Endothelial cell of umbilical vein (primary cell): ENCODE data around the gene CLTB. TPM values are rescaled to one million over a fixed set of nuclear protein-coding genes. Genes with fewer than 3 reads are reported as not detected.

Experiments
- BruUV-seq: library from RNA; stranded (reverse); fragments of 400-500 nt; replicated peaks from 2 replicates; lab custom pipeline; 2021; lab: Mats Ljungman, UMichigan
- CTCF ChIA-PET: fragments of 300-600, 350-600 bp; sonication (Branson Sonifier 250); formaldehyde crosslinking; loops from one replicate; lab custom pipeline; 2021; ENCODE audit warnings: antibody characterized with exemption, inconsistent platforms; lab: Charles Lee
- POLR2A ChIA-PET: fragments of 300-600, 350-600 bp; sonication (Branson Sonifier 250); formaldehyde crosslinking; loops from one replicate; lab custom pipeline; 2021; ENCODE audit warnings: antibody characterized with exemption, inconsistent platforms; lab: Charles Lee
- DNase-seq: peaks from one replicate; pipeline ENCODE4 v3.0.0-alpha.2; 2011; ENCODE audit warnings: low read depth, low spot score
- FAIRE-seq: peaks from 2 replicates; lab custom pipeline; 2011; peaks lifted over from hg19 to GRCh38; lab: Jason Lieb, UNC
- H2AFZ ChIP-seq: 2 replicates; pipeline ENCODE4 v1.6.0; 2012; ENCODE audit warnings: low read depth, low read length, control low read depth, inconsistent platforms
- H3K27ac ChIP-seq: 2 replicates; pipeline ENCODE4 v1.5.1; 2011; ENCODE audit warnings: low read depth, mild to moderate bottlenecking, control low read depth, low read length, moderate library complexity; ENCODE audit not compliant: insufficient read depth
- H3K27me3 ChIP-seq, 2 experiments: 2 replicates each; pipeline versions ENCODE4 v1.6.0 to v1.6.1; 2011; ENCODE audit warnings: low read length in 2 of 2, mixed read lengths in 1 of 2; ENCODE audit not compliant: control insufficient read depth in 2 of 2, insufficient read depth in 2 of 2
- H3K36me3 ChIP-seq, 2 experiments: 2 replicates in 1 of 2; 3 replicates in 1 of 2; pipeline ENCODE4 v1.5.1; 2011; ENCODE audit warnings: low read length in 2 of 2, mild to moderate bottlenecking in 1 of 2, moderate library complexity in 1 of 2; ENCODE audit not compliant: control insufficient read depth in 2 of 2, insufficient read depth in 2 of 2; ENCODE audit errors: extremely low read depth in 1 of 2
- H3K4me1 ChIP-seq: 3 replicates; pipeline ENCODE4 v1.5.1; 2011; ENCODE audit warnings: mild to moderate bottlenecking, low read length; ENCODE audit not compliant: control insufficient read depth, insufficient read depth; ENCODE audit errors: extremely low read depth
- H3K4me2 ChIP-seq: 2 replicates; pipeline ENCODE4 v1.6.1; 2011; ENCODE audit warnings: low read length, control low read depth, mixed read lengths; ENCODE audit not compliant: insufficient read depth
- H3K4me3 ChIP-seq, 3 experiments: fragments of 200-600 bp in 1 of 3; sonication (generic), shearing (Covaris generic) in 1 of 3; replicated peaks in 1 of 3; 2 replicates each; pipeline ENCODE4 v1.5.1; 2011 to 2016; ENCODE audit warnings: control low read depth in 3 of 3, low read length in 3 of 3, mild to moderate bottlenecking in 2 of 3, inconsistent platforms in 1 of 3, low read depth in 1 of 3, moderate library complexity in 1 of 3; ENCODE audit not compliant: insufficient read depth in 1 of 3
- H3K79me2 ChIP-seq: 2 replicates; pipeline ENCODE4 v1.6.0; 2012; ENCODE audit warnings: low read length, inconsistent platforms; ENCODE audit not compliant: control insufficient read depth, insufficient read depth
- H3K9ac ChIP-seq: replicated peaks from 2 replicates; pipeline ENCODE3; 2011; ENCODE audit warnings: low read length, control low read depth; ENCODE audit not compliant: insufficient read depth; ENCODE audit errors: extremely low read depth
- H3K9me1 ChIP-seq: replicated peaks from 3 replicates; pipeline ENCODE4 v1.6.0; 2011; ENCODE audit warnings: mild to moderate bottlenecking, low read length; ENCODE audit not compliant: control insufficient read depth, insufficient read depth; ENCODE audit errors: extremely low read depth
- H3K9me3 ChIP-seq: replicated peaks from 2 replicates; pipeline ENCODE4 v1.5.1; 2012; ENCODE audit warnings: low read length, inconsistent platforms; ENCODE audit not compliant: control insufficient read depth, insufficient read depth
- H4K20me1 ChIP-seq: replicated peaks from 2 replicates; pipeline ENCODE3; 2011; ENCODE audit warnings: mild to moderate bottlenecking, low read length; ENCODE audit not compliant: control insufficient read depth, insufficient read depth; ENCODE audit errors: extremely low read depth
- EZH2 ChIP-seq: IDR thresholded peaks from 2 replicates; pipeline ENCODE4 v1.6.1; 2012; ENCODE audit warnings: borderline replicate concordance, low read depth, mild to moderate bottlenecking, moderate library complexity, low read length, inconsistent platforms; ENCODE audit not compliant: severe bottlenecking
- FOS ChIP-seq: IDR thresholded peaks from 2 replicates; pipeline ENCODE4 v1.6.1; 2011; ENCODE audit warnings: mild to moderate bottlenecking, low read length, moderate library complexity, borderline replicate concordance; ENCODE audit not compliant: insufficient read depth
- GATA2 ChIP-seq: IDR thresholded peaks from 2 replicates; pipeline ENCODE4 v1.7.0; 2011; ENCODE audit warnings: low read depth, mild to moderate bottlenecking, moderate library complexity, mixed read lengths, low read length; ENCODE audit not compliant: insufficient read length, insufficient read depth
- POLR2AphosphoS5 ChIP-seq: IDR thresholded peaks from 2 replicates; pipeline ENCODE4 v1.6.1; 2012; ENCODE audit warnings: low read depth, mild to moderate bottlenecking, control low read depth, low read length, moderate library complexity; ENCODE audit not compliant: insufficient read depth
- dilution Hi-C: fragments of 300-500 bp; cut with MboI; formaldehyde crosslinking; loops from one replicate; pipeline ENCODE4 v1.15.0; 2019; ENCODE audit warnings: low sequenced_read_pairs; ENCODE audit not compliant: extremely low pct_ligation_motif_present
- intact Hi-C: fragments of 100-400 bp; cut with micrococcal nuclease; formaldehyde crosslinking; loops from one replicate; pipeline ENCODE4 v1.10.0; 2022
- polyA plus RNA-seq, 4 experiments: library from polyadenylated mRNA; depleted of rRNA in 3 of 4; stranded (reverse) in 3 of 4; unstranded in 1 of 4; fragments of >200 nt; gene quantifications; 2 replicates each; pipeline versions ENCODE4 v1.2.1 to v1.2.3, GENCODE V29; 2011 to 2012; ENCODE audit warnings: missing spikeins in 1 of 4
- total RNA-seq: library from RNA; stranded (reverse); gene quantifications from 2 replicates; pipeline ENCODE4 v1.2.3, GENCODE V29; 2021
- TF ChIP-seq, protein P1 (sequence below): IDR thresholded peaks from 2 replicates; pipeline ENCODE4 v1.6.1; 2011; ENCODE audit not compliant: insufficient read depth, insufficient read length
- TF ChIP-seq, protein P2 (sequence below), 2 donors: IDR thresholded peaks; 1 replicate in 1 of 2; 2 replicates in 1 of 2; pipeline ENCODE4 v1.5.1; 2011; ENCODE audit warnings: low read length in 2 of 2, mild to moderate bottlenecking in 2 of 2, moderate library complexity in 2 of 2, control low read depth in 1 of 2, inconsistent platforms in 1 of 2, low read depth in 1 of 2; ENCODE audit not compliant: insufficient read depth in 1 of 2; ENCODE audit errors: extremely low read depth in 1 of 2

Gene CLTB
- total and polyA plus RNA-seq, 2 donors (not counting 3 experiments of a cell fraction or from before 2014, with no cell fraction given) = 73.2 to 111 TPM

DNA sequence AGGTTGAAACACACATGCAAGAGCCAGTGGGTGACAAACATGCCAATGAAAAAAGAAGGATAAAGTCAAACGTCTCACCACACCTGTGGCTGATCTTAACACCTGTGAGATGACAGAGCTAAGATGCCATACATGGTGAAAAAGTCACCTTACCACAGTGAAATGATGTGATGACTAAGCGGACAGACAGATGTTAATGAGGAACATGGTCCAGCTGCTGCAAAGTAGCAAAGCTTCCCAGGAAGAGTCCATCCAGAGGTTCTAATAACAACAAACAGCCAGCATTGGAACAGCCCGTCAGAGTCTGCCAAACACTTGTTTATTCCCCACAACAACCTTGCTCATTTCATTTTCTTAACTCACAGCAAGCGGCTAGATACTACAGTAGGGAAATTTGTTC lies 56.7 kb downstream of the CLTB start:
- Histone ChIP-seq H3K4me1 (peaks cover 4% of the 10 kb centered on the region), H3K9me1 (no peaks in the 10 kb centered on the region), H3K4me2 (no peak overlapping the region), H3K27me3 (no peaks in the 10 kb centered on the region), H3K27ac (no peak overlapping the region), H3K36me3 (peaks cover 0 to 3% of the 10 kb centered on the region in 2 experiments), H3K79me2 (peaks cover 53% of the 10 kb centered on the region), H3K9me3 (no peaks in the 10 kb centered on the region), H4K20me1 (no peaks in the 10 kb centered on the region), H3K9ac (no peak overlapping the region), H2AFZ (no peak overlapping the region), H3K4me3 (no peak overlapping the region)
- ChIA-PET POLR2A (no interaction called here), CTCF (interaction anchor here (1.1 kb wide), 1 partner anchor 9 kb away, joined by 3 read pairs; no protein-coding TSS in a partner anchor)
- BruUV-seq = TSS peak; percentile 4
- intact Hi-C loops = loop anchor here (2.0 to 10.0 kb wide), 2 partner anchors 125 to 177 kb away; partner anchors contain the start of genes RNF44 and SIMC1
- FAIRE-seq (no peak), DNase-seq (no peak)
- TF ChIP-seq EZH2 = no peak
- TF ChIP-seq, protein P1, sequence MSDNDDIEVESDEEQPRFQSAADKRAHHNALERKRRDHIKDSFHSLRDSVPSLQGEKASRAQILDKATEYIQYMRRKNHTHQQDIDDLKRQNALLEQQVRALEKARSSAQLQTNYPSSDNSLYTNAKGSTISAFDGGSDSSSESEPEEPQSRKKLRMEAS = no peak
- TF ChIP-seq POLR2AphosphoS5 = no peak
- TF ChIP-seq, protein P2, sequence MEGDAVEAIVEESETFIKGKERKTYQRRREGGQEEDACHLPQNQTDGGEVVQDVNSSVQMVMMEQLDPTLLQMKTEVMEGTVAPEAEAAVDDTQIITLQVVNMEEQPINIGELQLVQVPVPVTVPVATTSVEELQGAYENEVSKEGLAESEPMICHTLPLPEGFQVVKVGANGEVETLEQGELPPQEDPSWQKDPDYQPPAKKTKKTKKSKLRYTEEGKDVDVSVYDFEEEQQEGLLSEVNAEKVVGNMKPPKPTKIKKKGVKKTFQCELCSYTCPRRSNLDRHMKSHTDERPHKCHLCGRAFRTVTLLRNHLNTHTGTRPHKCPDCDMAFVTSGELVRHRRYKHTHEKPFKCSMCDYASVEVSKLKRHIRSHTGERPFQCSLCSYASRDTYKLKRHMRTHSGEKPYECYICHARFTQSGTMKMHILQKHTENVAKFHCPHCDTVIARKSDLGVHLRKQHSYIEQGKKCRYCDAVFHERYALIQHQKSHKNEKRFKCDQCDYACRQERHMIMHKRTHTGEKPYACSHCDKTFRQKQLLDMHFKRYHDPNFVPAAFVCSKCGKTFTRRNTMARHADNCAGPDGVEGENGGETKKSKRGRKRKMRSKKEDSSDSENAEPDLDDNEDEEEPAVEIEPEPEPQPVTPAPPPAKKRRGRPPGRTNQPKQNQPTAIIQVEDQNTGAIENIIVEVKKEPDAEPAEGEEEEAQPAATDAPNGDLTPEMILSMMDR (IDR thresholded peaks at IDR 0.05; ENCODE audit: extremely low read depth in 1 of 2, insufficient read depth in 1 of 2, low read depth in 1 of 2, low read length in 2 of 2) = no peak
- TF ChIP-seq GATA2 = no peak
- no peak for TF ChIP-seq FOS
- dilution Hi-C loops = no loop called here
